ENCODE data around the gene SSC4D.

Gene SSC4D

GRCh38 chr7:76354516-76354915 is 55.0 kb downstream of the SSC4D start:
- DNase-seq (ENCODE audit: low read depth): no peak

GRCh38 chr7:76353744-76354143 is 55.8 kb downstream of the SSC4D start:
- DNase-seq (ENCODE audit: low read depth): no peak

GRCh38 chr7:76352193-76352592 is 57.3 kb downstream of the SSC4D start:
- no peak for DNase-seq (ENCODE audit: low read depth)

- no peak for DNase-seq (ENCODE audit: low read depth)
These were observed 58.1 kb downstream of the SSC4D start for GRCh38 chr7:76351372-76351771.

GRCh38 chr7:76349313-76349885 is 60.1 kb downstream of the SSC4D start:
- DNase-seq (ENCODE audit: low read depth): no peak

GRCh38 chr7:76347710-76348109 is 61.8 kb downstream of the SSC4D start:
- DNase-seq (ENCODE audit: low read depth): no peak

GRCh38 chr7:76346778-76347177 is 62.7 kb downstream of the SSC4D start:
- DNase-seq (ENCODE audit: low read depth): no peak

- DNase-seq (ENCODE audit: low read depth): no peak
These were observed 63.4 kb downstream of the SSC4D start for GRCh38 chr7:76346097-76346496.

- DNase-seq (ENCODE audit: low read depth): no peak
These were observed 65.6 kb downstream of the SSC4D start for GRCh38 chr7:76343931-76344321.

- no peak for DNase-seq (ENCODE audit: low read depth)
These were observed 66.1 kb downstream of the SSC4D start for GRCh38 chr7:76343294-76343930.

- DNase-seq (ENCODE audit: low read depth): no peak
These were observed 67.3 kb downstream of the SSC4D start for GRCh38 chr7:76342222-76342621.

GRCh38 chr7:76340617-76341131 is 68.8 kb downstream of the SSC4D start:
- no peak for DNase-seq (ENCODE audit: low read depth)

All from stimulated activated CD8-positive, alpha-beta memory T cell treated with anti-CD3 and anti-CD28 coated beads, Interleukin-15, amount 100 ng/mL, for 24 hours (primary cell).